GM19240 (cell line): ENCODE data around the gene WDR5.

Experiments used
- DNase-seq: peaks from one replicate; pipeline ENCODE4 v3.0.0; 2011; ENCODE audit warnings: low spot score; ENCODE audit not compliant: insufficient read length

WDR5 gene

GRCh38 chr9:134187110-134187531 is 51.2 kb downstream of the WDR5 start:
- DNase-seq, result no peak

DNA sequence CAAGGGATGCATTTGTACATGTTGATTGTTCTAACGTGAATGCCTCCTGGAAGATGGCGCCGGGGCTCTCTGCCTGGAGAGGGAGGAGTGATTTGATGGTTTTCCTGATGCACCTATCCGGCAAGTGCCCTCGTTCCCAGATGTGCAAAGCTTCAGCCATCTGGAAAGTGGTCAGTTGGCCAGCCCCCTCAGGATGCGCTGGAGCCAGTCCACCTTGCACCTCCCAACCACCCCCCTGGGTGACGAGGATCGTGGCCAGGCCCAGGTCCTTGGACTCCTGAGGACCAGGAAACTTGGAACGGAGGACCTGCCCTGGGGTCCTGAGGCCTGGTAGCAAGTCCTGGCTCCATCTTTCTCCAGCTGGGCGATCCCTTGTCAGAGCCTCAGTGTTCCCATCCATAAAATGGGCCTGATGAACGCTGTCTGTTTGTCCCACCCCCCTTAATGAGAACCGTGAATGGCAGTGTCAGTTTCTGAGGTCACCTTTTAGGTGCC is 52.1 kb downstream of the WDR5 start:
- no peak for DNase-seq

- DNase-seq, result no peak
These were observed 52.7 kb downstream of the WDR5 start for GRCh38 chr9:134188386-134189144.

DNA sequence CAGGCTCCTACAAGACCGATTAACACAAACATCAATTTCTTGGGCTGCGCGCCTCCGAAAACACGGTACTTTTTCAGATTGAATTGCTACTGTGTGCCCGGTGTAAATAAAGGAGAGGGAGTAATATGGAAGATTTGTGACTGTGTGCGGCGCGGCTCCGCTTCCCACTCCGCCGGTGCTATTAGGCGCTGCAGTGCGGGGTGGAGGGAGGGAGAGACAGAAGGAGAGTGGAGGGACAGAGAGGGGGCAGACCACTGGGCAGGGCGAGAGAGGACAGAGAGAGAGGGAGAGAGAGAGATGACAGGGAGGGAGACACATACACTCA is 53.2 kb downstream of the WDR5 start:
- no peak for DNase-seq

DNA sequence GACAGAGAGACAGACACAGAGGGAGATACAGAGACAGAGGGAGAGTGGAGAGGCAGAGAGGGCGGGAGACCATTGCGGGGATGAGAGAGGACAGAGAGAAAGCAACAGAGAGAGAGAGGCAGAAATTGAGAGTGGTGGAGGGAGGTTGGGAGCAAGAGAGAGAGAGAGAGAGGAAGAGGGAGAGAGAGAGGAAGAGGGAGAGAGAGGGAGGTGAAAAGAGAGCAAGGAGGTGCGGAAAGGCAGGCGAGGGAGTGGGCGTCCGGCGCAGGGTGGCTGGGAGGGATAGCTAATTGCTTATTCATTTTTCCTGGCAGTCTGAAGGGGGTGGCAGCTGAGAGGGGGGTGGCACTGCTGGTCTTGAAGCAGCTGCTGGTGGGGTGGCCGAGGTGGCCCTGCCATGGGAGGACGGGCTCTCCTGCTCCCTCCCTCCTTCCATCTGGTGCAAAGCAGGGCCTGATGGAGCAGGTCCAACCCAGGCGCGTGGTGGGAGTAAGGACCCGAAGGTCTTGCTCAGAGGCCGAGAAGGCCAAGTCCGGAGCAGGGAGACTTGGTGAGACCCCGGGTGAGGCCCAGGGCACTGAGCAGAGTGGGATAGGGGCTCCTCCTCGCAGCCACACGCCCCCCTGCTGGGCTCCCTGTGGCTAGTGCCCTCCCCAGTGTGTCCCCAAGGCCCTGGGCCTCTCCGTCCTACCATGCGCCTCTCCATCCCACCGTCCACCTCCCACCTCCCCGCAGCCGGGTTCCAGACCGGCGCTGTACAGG is 53.8 kb downstream of the WDR5 start:
- DNase-seq, result no peak

DNA sequence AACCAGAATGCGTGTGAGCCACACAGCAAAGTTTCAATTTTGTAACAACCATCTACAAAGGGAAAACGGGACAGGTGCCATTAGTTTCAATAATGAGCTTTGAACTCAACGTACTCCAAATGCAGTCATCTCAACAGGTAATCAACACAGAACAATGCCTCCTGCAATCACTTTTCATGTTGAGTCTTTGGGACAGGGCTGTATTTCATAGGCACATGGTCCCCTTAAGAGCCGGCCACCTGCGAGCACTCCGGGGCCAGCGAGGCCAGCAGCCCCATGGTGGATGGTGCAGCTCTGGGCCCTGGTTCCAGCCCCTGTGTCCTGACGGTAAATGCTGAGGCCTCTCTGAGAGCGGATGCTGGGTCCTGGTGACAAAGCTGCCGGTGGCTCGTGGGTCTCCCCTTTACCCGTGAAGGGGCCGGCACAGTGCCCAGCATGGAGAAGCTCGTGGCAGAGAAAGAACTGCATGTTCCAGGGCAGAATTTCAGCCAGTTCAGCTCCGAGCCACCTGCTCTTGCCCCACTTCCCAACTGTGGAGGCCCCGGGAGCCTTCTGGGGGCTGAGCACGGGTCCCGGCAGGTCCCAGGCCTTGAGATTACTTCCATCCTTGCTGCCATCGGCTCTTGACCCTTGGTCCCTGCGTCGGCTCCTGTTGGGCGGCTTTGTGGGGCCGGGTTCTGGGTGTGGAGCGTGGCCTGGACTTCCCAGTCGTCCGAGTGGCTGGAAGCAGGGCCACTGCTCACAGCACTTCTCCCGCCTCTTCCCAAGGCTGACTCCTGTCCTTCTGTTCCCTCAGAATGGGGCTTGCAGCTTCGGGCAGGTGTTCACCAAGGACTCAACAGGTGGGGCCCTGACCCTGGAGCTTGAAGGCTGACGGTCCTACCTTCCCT is 54.6 kb downstream of the WDR5 start:
- no peak for DNase-seq

DNA sequence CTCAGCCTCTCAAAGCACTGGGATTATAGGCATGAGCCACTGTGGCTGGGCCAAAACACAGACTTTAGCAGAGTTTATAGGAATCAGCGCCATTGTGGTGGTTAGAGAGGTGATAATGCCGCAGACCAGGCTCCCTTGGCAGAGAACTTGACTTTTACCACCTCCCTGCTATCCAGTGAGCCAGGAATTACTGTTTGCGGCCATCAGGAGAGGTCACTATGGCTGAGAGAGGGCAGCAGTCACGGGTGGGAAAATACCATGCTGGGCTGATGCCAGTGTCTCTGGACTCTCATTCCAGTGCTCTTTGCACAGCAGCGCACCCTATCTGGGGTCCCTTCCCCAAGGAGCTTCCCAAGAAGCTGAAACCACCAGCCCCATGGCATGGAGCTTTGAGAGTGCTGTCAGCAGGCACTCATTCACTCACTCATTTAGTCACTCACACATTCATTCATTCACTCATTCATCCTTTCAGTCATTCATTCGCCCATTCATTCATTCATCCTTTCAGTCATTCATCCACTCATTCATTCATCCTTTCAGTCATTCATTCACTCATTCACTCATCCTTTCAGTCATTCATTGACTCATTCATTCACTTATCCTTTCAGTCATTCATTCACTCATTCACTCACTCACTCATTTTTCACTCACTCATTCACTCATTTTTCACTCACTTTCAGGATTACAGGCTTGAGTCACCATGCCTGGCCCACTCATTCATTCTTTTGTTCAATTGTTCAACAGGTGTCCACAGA is 55.8 kb downstream of the WDR5 start:
- no peak for DNase-seq

DNA sequence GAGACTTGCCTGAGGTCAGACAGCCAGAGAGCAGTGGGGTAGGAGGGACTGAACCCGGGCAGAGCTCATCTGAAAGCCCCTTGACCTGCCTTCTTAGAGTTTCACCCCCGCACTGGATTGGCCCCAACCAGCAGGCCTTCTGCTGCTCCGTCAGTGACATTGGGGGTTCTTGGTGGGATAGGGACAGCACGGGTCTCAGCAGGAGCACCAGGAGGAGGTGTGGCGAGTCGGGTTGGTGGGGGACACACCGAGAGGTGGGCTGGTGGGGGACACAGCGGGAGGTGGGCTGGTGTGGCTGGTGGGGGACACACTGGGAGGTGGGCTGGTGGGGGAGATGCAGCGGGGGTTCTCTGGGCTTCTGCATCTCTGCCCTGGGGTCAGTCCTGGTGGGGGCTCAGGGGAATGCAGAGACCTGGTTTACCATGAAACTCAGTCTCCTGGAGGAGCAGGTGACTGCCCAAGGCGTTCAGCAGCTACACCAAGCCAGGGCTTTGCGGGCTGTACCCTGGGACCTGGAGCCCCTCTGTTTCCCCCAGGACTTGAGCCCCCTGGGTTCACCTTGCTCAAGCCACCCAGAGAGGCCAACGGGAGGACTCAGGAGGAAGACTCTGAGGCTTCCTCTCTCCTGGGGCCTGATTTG is 56.5 kb downstream of the WDR5 start:
- DNase-seq, result no peak

GRCh38 chr9:134192951-134193731 is 57.3 kb downstream of the WDR5 start:
- no peak for DNase-seq

DNA sequence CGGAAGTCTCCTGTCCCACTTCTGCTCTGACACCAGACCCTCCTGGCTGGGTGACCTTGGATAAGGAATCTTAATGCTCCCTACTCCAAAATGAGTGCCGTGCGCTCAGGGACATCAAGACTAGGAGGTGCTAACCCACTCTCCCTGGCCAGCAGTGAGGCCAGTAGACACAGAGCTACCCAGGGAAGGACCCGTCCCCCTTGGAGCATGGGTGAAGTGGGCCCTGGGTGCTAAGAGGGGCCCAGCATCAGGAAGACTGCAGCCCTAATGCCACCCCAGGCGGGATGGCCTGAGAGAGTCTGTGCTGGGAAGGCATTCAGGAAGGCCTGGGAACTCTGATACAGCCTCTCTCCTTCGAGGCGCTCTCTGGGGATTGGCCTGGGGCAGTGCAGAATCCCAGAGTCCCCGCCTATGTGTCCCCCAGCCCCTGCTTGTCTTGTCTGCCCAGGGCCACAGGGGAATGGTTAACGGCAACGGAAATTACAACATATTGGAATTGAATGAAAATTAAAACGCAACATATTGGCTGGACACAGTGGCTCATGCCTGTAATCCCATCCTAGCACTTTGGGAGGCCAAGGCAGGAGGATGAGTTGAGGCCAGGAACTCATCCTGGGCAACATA is 58.1 kb downstream of the WDR5 start:
- DNase-seq, result no peak

GRCh38 chr9:134195558-134195957 is 59.7 kb downstream of the WDR5 start:
- DNase-seq, result no peak

DNA sequence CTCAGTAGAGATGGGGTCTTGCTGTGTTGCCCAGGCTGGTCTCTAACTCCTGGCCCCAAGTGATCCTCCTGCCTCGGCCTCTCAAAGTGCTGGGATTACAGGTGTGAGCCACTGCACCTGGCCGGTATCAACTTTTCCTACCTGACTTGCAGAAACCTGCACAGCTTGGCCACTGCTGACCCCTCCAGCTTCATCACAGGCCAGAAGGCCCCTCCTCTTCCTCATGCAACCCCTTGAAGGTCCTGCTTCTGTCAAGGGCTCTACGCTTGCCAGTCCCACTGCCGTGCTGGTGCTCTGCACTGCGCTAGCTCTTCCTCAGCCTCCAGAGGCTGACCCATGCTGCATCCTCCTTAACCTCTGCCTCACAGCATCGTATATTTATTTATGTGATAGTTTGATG is 61.0 kb downstream of the WDR5 start:
- DNase-seq, result no peak

DNA sequence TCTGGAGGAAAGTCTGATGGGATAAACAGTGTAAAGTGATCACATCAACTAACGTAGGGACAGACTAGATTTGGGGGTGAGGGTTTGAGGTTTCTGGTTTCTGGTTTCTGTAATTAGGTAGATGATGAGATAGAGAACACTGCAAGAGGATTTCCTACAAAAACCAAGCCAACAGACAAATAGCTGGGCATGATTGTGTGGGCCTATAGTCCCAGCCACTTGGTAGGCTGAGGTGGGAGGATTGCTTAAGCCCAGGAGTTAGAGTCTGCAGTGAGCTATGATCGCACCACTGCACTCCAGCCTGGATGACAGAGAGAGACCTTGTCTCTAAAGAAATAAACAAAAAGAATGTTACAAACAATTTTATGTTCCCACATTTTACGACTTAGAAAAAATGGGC is 62.9 kb downstream of the WDR5 start:
- no peak for DNase-seq

DNA sequence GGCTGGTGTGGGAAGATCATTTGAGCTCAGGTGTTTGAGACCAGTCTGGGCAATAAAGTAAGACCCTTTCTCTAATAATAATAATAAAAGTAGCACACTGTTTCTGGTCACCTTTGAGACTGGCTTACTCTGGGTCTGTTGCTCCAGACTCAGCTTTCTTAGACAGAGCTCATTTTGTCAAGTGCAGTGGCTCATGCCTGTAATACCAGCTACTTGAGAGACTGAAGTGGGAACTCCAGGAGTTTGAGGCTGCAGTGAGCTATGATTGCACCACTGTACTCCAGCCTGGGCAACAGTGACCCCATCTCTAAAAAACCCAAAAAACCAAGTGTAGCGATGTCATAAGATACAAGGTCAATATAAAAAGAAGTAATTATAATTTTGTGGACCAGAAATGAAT is 64.8 kb downstream of the WDR5 start:
- no peak for DNase-seq

DNA sequence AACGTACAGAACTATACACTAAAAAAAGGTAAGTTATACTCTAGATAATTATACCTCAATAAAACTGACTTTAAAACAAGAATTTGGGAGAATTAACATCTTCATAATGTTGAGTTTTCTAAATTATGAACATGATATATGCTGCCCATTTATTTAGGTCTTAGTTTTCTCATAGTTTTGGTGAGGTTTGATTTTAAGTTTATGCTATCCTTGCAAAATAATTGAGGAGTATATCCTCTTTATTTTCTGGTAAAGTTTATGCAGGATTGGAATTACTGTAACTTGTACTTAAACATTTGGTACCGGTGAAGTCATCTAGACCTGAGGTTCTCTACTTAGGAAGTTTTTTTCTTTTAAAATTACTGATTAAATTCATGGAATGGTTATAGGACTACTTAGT is 67.3 kb downstream of the WDR5 start:
- no peak for DNase-seq

GRCh38 chr9:134204041-134204440 is 68.2 kb downstream of the WDR5 start:
- DNase-seq, result no peak

DNA sequence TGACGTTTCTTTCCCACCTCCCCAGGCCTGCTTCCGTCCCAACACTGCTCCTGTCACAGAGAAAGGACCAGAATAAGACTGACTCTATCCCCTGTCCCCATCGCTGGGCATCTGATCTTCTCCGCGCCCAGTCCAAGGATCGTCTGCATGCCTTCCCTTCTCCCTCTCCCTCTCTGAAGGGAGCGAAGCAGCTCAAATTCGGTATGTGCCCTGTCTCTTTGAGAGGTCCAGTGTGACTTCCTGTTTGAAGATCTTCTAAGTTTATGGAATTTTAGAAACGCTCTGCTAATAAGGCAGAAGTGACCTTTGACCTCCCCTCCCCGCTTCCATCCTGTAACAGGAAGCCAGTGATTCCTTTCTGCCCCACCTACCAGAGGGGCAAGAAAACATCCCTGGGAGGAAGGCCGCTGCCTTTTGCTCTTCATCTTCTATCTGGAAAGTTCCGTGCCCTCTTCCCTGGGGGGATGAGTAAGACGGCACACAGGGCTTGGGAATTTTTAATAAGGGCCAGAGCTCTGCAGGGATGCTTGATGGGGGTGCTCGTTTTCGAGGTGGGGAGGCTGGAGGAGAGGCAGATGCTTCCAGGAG is 69.2 kb downstream of the WDR5 start:
- no peak for DNase-seq

DNA sequence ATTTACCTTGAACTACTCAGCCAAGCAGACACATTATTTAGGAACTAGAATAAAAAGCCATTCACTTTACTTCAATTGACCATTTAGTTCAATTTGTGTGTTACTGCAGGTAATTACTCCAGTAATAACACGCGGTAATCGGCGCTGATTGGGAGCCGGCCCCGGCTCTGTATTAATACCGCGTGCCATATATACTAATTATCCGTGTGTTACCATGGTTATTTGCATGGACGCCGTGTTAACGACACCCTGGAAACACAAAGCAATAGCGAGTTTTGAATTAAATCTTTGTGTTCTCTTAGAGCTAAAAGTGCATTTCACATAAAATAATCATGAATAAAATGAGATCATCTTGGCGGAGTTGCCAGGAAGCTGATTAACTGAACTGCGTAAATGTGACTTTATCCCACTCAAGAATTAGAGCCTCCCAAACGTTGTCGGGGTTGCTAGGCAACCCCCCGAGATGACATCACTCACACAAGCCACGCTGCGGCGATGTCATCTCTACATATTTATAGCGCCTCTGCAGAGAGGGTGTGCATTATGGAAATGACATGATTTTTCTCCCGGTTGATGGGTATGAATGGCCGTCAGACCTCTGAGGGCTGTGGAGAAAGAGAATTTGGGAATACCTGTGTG is 69.9 kb downstream of the WDR5 start:
- no peak for DNase-seq
